SK-N-MC (cell line): Measurements from ENCODE around the gene COL6A1.

ENCODE experiments used
- EZH2 ChIP-seq: fragments of 200-600 bp; sonication (generic); IDR thresholded peaks from one replicate; pipeline ENCODE4 v1.6.1; 2017; ENCODE audit warnings: antibody characterized with exemption
- POLR2AphosphoS5 ChIP-seq: IDR thresholded peaks from 2 replicates; pipeline ENCODE4 v1.6.1; 2012; ENCODE audit warnings: mild to moderate bottlenecking, low read depth, low read length, borderline replicate concordance

GRCh38 chr21:45939521-45940045 is 42.0 kb upstream of the COL6A1 start:
- TF ChIP-seq EZH2 = no peak
- TF ChIP-seq POLR2AphosphoS5 = no peak
